KG1 (cell line): ENCODE data around the gene RIN3.
A peak's percentile ranks its signal among the peaks of the same experiment; 100 is the strongest.

ENCODE experiments used
- DNase-seq: peaks from one replicate; lab custom pipeline; 2025; lab: John Stamatoyannopoulos, UW

The RIN3 gene

GRCh38 chr14:92507174-92507768 lies 6.3 kb upstream of the RIN3 start:
- no peak for DNase-seq

GRCh38 chr14:92510972-92511371 lies 2.6 kb upstream of the RIN3 start:
- no peak for DNase-seq

DNA sequence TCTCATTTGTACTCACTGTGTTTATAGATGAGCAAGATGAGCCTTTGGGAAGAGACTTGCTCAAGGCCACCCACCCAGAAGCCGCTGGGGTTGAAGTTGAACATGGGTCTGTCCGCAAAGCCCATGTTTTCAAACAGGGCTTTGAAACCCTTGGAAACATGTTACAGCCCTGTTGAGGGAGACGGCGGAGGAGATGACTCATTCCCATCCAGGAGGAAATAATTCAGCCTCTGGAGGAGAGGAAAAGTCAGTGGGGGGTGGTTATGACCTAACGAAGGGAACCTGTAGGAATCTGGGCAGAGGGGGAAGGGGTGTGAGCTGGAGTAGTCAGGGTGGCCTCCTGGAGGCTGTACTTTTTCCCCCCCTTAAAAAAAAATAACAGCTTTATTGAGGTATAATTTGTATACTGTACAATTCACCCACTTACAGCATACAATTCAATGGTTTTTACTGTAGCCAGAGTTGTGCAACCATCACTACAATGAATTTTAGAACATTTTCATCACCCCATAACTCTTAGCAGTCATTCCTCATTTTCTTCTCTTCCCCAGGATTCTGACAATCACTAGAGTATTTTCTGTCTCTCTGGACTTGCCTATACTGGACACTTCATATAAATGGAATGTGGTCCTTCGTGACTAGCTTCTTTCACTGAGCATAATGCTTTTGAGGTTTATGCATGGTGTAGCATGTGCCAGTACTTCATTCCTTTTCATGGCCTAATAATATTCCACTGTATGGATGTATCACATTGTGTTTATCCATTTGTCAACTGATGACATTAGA lies 1.9 kb upstream of the RIN3 start:
- no peak for DNase-seq

- DNase-seq: no peak
Observed at GRCh38 chr14:92512807-92513203, 776 bp upstream of the RIN3 start.

- peak; percentile 15 for DNase-seq
Observed at GRCh38 chr14:92513966-92514843, 624 bp downstream of the RIN3 start.

GRCh38 chr14:92514844-92515514 lies 1.4 kb downstream of the RIN3 start:
- DNase-seq: no peak

DNA sequence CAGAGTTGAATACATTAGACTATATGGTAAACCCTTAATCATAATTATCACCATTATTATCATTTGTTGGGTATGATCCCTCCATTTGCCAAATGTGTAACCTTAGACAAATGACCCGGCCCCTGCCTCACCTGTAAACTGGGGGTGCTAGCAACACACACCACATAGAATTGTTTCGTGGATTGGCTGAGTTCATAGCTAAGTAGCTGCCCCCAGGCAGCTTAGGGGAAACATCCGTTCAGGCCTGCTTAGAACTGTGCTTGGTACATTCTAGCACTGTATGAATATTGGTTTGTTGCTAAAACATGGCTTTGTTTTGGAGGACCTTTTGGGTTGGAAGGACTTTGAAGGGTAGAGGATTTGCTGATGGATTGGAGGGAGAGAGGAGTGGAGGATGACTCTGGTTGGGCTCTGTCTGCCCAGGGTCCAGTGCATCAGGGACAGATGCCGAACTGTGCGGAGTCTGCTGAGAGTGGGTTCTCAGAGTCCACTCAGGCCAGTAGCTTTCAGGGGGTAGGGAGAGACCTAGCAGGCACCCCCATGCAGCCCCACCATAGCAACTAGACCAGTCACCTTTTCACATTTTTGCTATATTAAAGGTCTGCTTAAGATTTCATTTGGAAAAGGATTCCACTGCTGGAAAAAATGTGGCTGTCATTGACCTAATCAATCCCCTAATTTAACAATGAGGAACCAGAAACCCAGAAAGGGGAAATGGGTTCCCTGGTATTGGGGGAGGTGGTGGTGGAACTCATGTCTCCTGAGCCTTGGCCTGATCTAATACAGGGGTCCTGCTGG lies 2.2 kb downstream of the RIN3 start:
- DNase-seq: peak; percentile 10

DNA sequence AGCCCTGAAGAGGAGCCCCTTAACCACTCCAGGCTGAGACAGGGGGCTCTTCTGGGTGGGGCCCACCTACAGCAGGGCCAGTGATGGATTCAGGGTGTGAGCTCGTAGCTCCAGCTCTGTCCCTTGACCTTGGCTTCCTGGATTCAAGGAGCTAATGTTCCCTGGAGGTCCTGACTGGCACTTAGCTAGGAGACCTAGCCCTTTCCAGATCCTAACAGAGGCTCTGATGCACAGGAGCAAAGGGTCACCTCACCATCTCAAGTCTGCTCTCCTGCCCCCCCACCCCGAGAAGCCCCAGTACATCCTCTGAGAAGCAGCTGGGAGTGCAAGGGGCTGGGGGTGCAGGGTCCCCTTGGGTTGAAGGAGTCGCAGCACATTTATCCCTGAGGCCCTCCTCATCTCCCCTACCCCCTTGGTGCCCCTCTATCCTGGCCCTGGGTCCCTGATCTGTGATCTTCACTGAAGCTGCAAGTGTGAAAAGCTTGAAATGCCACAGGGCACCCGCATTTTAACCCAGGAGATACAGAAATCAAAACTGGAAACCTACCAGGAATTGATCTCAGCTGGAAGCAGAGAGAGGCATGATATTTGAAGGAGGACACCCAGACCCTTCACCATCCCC lies 2.9 kb downstream of the RIN3 start:
- no peak for DNase-seq

GRCh38 chr14:92516966-92517506 lies 3.5 kb downstream of the RIN3 start:
- no peak for DNase-seq

DNA sequence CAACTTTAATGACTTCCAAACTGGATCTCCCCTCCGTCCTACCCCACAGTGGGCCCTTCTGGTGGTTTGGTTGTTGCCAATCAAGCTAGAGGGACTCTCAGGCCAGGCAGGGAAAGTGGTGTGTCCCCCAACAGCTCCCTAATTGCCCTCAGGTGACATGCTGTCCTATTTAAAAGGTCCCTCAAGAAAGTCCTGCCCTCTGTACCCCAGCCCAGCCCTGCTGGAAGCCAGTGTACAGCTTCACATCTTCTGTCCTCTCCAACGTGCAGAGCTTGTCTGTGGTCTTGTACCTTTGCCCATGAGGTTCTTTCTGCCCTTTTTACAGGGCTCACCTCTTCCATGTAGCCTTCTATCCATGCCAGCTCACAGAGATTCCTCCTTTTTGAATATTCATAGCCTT lies 4.2 kb downstream of the RIN3 start:
- DNase-seq: no peak

GRCh38 chr14:92519246-92520101 lies 5.9 kb downstream of the RIN3 start:
- no peak for DNase-seq

- DNase-seq: no peak
Observed at GRCh38 chr14:92520102-92521057, 6.8 kb downstream of the RIN3 start.

DNA sequence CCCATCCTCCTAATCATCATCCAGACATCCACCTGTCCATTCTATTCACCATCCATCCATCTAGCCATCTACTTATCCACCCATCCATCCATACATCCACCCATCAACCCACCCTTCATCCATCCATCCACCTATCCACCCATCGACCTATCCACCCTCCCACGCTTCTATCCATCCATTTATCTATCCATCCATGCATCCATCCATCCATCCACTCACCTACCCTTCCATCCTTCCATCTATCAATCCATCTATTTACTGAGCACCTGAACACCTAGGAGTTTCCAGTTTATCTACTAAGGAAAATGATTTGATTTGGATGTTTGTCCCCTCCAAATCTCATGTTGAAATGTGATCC lies 7.5 kb downstream of the RIN3 start:
- no peak for DNase-seq

DNA sequence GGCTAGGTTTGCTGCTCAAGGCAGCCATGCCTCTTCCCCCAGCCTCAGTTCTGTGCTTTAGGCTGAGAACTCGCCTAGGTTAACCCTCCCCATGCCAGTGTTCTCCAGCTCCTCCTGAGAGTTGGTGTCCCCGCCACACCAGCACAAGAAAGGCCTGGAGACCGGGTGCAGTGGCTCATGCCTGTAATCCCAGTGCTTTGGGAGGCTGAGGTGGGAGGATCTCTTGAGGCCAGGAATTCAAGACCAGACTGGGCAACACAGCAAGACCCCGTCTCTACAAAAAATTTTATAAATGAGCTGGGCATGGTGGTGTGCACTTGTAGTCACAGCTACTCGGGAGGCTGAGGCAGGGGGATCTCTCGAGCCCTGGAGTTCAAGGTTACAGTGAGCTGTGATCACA lies 10.2 kb downstream of the RIN3 start:
- no peak for DNase-seq

- DNase-seq: peak; percentile 23
Observed at GRCh38 chr14:92524602-92525185, 11.1 kb downstream of the RIN3 start.

DNA sequence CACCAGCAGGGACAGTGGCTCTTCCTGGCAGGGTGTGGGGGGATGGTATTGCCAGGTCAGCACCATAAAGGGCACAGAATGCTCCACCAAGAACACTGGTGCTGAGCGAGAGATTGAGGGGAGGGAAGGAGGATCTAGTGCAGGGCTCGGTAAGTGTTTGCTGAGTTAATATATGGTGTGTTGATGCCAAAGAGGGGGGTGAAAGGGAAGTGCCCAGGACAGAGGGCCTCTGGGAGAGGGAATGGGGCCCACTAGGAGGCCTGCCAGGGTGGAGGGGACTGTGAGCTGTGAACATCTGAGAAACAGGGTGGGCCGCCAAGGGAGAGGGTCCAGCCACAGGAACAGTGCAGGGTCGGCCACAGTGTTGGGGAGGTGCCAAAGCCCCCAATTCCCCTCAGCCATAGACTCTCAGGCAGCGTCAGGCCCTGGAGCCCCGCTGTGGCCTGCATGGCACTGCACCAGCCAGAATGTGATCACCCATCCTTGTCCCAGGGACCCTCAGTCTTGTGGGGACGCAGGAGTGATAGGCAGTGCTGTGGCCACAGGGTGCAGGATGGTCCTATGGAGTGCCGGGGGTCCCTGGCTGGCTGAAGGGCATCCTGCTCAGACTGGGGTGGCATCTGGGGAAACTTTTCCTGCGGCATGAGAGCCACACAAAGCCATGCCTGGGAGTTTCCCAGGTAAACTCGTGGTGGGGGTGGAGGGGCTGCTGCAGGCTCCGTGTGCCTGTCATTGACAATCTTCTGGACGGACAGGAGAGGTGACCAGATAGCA lies 11.9 kb downstream of the RIN3 start:
- DNase-seq: no peak

DNA sequence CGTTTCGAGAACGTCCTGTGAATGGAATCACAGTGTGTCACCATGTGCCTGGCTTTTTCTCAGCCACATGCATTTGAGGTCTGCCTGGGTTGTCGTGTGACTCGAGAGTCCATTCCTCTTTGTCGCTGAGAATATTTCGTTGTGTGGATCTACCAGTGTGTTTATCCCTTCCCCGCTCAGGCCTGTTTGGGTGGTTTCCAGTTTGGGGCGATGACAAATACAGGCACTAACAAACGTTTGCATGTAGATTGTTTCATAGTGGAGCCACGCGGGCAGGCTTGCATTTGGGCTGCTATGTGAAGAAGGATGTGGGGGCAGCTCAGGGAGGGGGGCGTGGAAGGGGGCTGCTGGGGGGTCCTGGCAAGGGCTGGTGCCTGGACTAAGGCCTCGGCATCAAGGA lies 14.1 kb downstream of the RIN3 start:
- DNase-seq: no peak
